ENCODE measurements around the gene SYS1.

Gene SYS1

DNA sequence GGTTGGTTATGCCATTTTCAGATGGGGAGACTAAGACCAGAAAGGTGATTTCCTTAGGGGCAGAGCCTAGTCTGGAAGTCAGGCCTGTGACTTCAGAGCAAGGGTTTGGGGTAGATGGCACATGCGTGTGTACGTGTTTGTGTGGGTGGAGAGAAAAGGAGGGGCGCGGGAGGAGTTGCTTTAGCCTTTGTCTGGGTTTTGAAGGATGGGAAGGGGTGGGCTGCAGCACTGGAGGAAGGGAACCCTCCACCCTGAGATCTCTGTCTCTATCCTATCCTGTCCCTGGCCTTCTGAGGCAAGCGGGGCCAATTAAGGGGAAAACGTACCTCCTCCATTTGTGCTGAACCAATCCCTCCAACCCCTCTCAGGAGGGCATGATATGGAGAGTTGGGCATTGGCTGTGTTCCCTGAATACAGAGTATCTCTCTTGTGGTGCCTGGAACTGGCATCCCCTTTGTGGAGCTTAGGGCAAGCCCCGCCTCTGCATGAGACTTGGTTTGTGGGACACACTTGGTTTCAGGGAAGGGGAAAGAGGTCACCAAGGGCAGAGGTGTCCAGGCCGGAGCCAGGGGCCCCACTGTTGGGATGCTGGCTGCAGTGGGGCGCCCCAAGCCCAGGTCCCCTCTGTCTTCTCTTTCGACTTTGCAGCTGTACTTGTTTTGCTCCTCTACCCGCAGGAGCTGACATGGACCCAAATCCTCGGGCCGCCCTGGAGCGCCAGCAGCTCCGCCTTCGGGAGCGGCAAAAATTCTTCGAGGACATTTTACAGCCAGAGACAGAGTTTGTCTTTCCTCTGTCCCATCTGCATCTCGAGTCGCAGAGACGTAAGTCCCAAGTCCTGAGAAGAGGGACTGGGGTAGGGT, 45.1 kb downstream of the SYS1 start, which contains the start of gene DBNDD2:
DBNDD2 (plus strand) TSS at position 507 of the 863 bp plus-strand sequence; CDS start at position 686, 179 bp downstream.
- H3K4me3 ChIP-seq (ENCODE audit: low read length) = peak within 1 kb of the TSS; percentile 93
- WGBS = 93% methylated on average over 19 of the region's 21 CpGs

DNA sequence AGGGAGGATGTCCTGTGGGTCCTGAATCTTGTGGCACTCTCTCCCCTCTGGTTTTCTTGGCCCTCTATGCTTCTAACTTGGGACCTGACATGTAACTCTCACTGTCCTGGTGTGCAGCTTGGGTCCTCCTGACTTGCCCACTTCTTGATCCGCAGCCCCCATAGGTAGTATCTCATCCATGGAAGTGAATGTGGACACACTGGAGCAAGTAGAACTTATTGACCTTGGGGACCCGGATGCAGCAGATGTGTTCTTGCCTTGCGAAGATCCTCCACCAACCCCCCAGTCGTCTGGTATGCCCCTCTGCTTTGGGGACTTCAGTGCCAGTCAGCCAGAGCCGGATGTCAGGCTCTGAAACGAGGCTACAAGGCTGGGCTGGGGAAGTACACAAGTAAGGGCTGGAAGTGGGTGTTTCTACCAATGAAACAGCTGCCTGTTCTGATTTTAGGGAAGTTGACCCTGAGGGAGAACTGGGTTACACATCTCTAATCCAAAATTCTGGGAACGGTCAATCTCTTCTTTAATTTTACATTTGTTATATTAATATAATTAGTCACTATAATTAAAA, 45.8 kb downstream of the SYS1 start:
- Histone ChIP-seq H3K36me3 (ENCODE audit: insufficient read depth, low read length) (peaks cover 30% of the 10 kb centered on the region), H3K4me1 (ENCODE audit: insufficient read depth, low read length) (peaks cover 10% of the 10 kb centered on the region), H3K9me3 (ENCODE audit: insufficient read depth, low read depth, low read length) (no peaks in the 10 kb centered on the region), H3K27me3 (ENCODE audit: insufficient read depth, low read length) (peaks cover 38% of the 10 kb centered on the region), H3K9ac (ENCODE audit: low read depth, low read length) (no peak overlapping the region), H3K4me3 (ENCODE audit: low read length) (no peak overlapping the region), H3K27ac (ENCODE audit: low read depth, low read length) (no peak overlapping the region)
- WGBS = 95% methylated on average over 6 of the region's 7 CpGs

More for the DNA sequence above, 45.1 kb downstream of the SYS1 start, which contains the start of gene DBNDD2:
- peaks cover 30% of the 10 kb centered on the region for H3K36me3 ChIP-seq (ENCODE audit: insufficient read depth, low read length)
- H3K27me3 ChIP-seq (ENCODE audit: insufficient read depth, low read length) = peaks cover 41% of the 10 kb centered on the region
- H3K9me3 ChIP-seq (ENCODE audit: insufficient read depth, low read depth, low read length) = no peaks in the 10 kb centered on the region
- H3K27ac ChIP-seq (ENCODE audit: low read depth, low read length) = peak within 1 kb of the TSS; percentile 42; the same call in 1 of the 2 replicates
- H3K9ac ChIP-seq (ENCODE audit: low read depth, low read length) = peak within 1 kb of the TSS; percentile 87
- H3K4me1 ChIP-seq (ENCODE audit: insufficient read depth, low read length) = peaks cover 10% of the 10 kb centered on the region

DNA sequence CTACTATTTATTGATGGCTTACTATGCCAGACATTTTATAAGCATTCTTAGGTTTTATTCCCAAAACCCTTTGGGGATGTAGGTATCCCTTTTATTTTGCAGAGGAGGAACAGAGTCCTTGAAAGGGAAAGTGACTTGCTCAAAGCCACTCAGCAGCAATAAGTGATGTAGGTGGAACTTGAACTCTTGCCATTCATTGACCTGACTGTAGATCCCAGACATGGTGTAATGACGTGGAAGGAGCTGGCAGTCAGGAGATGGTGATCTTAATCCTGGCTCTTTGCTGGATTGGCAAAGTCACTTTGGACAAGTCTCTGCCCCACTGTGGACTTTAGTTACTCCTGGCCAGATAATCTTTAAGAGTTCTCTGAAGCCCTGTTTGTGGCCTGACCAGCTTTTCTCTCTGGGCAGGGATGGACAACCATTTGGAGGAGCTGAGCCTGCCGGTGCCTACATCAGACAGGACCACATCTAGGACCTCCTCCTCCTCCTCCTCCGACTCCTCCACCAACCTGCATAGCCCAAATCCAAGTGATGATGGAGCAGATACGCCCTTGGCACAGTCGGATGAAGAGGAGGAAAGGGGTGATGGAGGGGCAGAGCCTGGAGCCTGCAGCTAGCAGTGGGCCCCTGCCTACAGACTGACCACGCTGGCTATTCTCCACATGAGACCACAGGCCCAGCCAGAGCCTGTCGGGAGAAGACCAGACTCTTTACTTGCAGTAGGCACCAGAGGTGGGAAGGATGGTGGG, 46.7 kb downstream of the SYS1 start:
- Histone ChIP-seq H3K4me3 (ENCODE audit: low read length) (no peak overlapping the region), H3K27ac (ENCODE audit: low read depth, low read length) (no peak overlapping the region), H3K9ac (ENCODE audit: low read depth, low read length) (no peak overlapping the region), H3K4me1 (ENCODE audit: insufficient read depth, low read length) (peaks cover 10% of the 10 kb centered on the region), H3K9me3 (ENCODE audit: insufficient read depth, low read depth, low read length) (no peaks in the 10 kb centered on the region), H3K36me3 (ENCODE audit: insufficient read depth, low read length) (peaks cover 30% of the 10 kb centered on the region), H3K27me3 (ENCODE audit: insufficient read depth, low read length) (peaks cover 29% of the 10 kb centered on the region)
- 92% methylated on average over 6 of the region's 7 CpGs for WGBS

DNA sequence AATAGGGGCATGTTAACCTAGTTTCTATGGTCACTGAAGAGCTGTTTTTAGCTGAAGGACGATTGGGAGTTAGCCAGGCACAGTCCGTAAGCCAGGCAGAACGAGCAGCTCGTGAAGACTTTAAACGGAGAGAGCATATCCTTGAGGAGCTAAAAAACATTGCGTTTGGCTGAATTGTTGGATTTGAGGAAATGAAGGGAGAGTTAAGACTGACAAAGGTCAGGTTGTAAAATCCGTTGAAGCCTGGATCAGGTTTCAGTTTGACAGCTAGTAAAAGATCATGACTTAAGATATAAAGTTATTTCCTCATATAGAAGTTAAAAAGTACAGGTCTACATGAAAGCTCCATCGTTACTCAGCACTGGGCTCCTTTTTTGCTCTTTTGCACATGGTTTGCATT, 47.9 kb downstream of the SYS1 start:
- whole genome bisulfite sequencing = 84% methylated on average over 8 of the region's 8 CpGs
- Histone ChIP-seq H3K27me3 (ENCODE audit: insufficient read depth, low read length) (peaks cover 19% of the 10 kb centered on the region), H3K36me3 (ENCODE audit: insufficient read depth, low read length) (peaks cover 30% of the 10 kb centered on the region), H3K4me3 (ENCODE audit: low read length) (no peak overlapping the region), H3K9ac (ENCODE audit: low read depth, low read length) (no peak overlapping the region), H3K9me3 (ENCODE audit: insufficient read depth, low read depth, low read length) (no peaks in the 10 kb centered on the region), H3K27ac (ENCODE audit: low read depth, low read length) (no peak overlapping the region), H3K4me1 (ENCODE audit: insufficient read depth, low read length) (peaks cover 11% of the 10 kb centered on the region)

DNA sequence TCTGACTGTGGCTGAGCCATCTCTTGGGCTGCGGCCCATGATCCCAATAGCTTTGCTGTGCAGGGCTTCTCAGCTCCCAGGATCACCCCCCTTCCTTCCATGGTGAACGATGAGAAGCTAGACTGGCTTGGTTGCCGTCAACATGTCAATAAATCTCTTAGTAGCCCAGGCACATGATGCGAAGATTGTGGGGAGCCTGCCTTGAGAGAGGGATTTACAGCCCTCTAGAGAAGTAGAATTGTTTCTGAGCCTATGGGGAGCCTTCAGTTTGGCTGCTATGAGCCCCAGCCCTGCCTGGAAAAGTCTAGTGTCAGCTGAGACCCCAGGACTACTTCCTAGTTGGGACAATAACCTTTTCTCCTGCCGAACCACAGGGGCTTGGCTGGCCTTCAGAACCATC, 49.7 kb downstream of the SYS1 start:
- no peak overlapping the region for H3K9ac ChIP-seq (ENCODE audit: low read depth, low read length)
- H3K9me3 ChIP-seq (ENCODE audit: insufficient read depth, low read depth, low read length) = no peaks in the 10 kb centered on the region
- H3K4me1 ChIP-seq (ENCODE audit: insufficient read depth, low read length) = peaks cover 8% of the 10 kb centered on the region
- H3K36me3 ChIP-seq (ENCODE audit: insufficient read depth, low read length) = peaks cover 30% of the 10 kb centered on the region
- peaks cover 3% of the 10 kb centered on the region; the same call in 1 of the 2 replicates for H3K27me3 ChIP-seq (ENCODE audit: insufficient read depth, low read length)
- H3K4me3 ChIP-seq (ENCODE audit: low read length) = no peak overlapping the region
- no peak overlapping the region for H3K27ac ChIP-seq (ENCODE audit: low read depth, low read length)
- WGBS = 91% methylated on average over 5 of the region's 5 CpGs

DNA sequence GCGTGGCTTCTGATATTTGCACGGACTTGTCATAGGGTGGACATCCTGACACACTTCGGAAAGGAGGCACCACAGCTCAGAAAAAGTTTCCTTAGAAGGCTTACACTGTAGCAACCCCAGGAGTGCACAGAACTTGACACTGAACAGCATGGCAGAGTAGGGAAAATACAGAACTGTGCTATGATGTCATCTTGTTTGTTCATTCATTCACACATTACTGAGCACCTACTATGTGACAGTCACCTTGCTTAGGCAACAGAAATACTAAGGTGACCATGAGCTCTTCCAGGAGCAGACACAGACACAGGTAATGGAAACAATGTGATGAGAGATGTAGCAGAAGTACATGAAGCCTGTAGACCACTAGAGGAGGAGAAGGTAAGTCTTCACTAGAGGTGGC, 50.5 kb downstream of the SYS1 start:
- Histone ChIP-seq H3K9me3 (ENCODE audit: insufficient read depth, low read depth, low read length) (no peaks in the 10 kb centered on the region), H3K36me3 (ENCODE audit: insufficient read depth, low read length) (peaks cover 32% of the 10 kb centered on the region), H3K4me1 (ENCODE audit: insufficient read depth, low read length) (peaks cover 4% of the 10 kb centered on the region; the same call in 1 of the 2 replicates), H3K27me3 (ENCODE audit: insufficient read depth, low read length) (no peaks in the 10 kb centered on the region), H3K27ac (ENCODE audit: low read depth, low read length) (no peak overlapping the region), H3K4me3 (ENCODE audit: low read length) (no peak overlapping the region), H3K9ac (ENCODE audit: low read depth, low read length) (no peak overlapping the region)
- 82% methylated on average over 3 of the region's 3 CpGs for WGBS

DNA sequence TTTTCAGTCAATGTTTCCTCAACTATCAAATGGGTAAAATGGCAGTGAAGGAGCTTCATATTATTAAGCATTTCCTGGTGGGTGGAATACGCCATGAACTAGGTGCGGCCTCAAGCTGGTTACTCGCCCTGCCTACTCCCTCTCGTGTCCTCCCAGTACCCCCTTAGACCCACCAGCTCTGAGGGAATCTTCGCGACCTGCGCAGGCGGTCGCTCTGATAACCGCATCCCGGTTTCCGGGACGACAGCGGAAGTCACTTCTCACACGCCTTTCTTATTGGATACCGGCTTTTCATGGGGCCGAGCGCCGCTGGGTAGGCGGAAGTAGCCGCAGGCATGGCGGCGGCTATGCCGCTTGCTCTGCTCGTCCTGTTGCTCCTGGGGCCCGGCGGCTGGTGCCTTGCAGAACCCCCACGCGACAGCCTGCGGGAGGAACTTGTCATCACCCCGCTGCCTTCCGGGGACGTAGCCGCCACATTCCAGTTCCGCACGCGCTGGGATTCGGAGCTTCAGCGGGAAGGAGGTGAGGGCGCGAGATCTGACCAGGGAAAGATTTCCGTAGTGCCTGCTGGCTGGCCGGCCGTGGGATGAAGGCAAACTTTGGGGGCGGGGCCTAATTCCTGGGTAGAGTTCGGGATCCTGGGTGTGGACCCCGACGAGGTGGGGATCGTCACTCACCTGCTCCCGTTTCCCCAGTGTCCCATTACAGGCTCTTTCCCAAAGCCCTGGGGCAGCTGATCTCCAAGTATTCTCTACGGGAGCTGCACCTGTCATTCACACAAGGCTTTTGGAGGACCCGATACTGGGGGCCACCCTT, 53.1 kb downstream of the SYS1 start, which contains the start of gene PIGT:
PIGT (plus strand) TSS at position 320 of the 816 bp plus-strand sequence; CDS start at position 336, 16 bp downstream.
- under 1% methylated on average over 52 of the region's 52 CpGs for WGBS
- H3K27ac ChIP-seq (ENCODE audit: low read depth, low read length) = peak within 1 kb of the TSS; percentile 76; the same call in 1 of the 2 replicates

DNA sequence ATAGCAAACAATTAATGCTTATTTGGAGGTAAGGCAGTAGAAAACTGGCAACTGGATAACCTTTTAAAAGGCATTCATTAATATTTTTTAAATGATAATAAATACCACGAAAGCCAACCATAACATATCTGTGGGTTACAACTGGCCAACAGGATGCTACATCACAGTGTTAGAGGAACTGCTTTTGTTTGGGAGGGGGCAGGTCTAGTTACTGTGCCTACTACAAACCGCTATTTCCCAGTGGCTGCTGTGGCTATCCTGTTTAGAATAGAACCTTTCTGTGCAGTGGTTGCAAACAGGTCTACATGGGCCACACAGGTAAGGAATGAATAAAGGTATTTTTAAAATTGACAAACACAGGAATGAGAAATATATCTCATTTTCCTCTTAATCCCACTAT, 54.0 kb downstream of the SYS1 start:
- H3K4me3 ChIP-seq (ENCODE audit: low read length) = peak overlapping the region; percentile 83
- no peaks in the 10 kb centered on the region for H3K27me3 ChIP-seq (ENCODE audit: insufficient read depth, low read length)
- WGBS = 87% methylated on average over 1 of the region's 2 CpGs
- H3K27ac ChIP-seq (ENCODE audit: low read depth, low read length) = no peak overlapping the region
- peaks cover 38% of the 10 kb centered on the region for H3K36me3 ChIP-seq (ENCODE audit: insufficient read depth, low read length)
- peaks cover 4% of the 10 kb centered on the region; the same call in 1 of the 2 replicates for H3K4me1 ChIP-seq (ENCODE audit: insufficient read depth, low read length)
- H3K9ac ChIP-seq (ENCODE audit: low read depth, low read length) = peak overlapping the region; percentile 86; the same call in 1 of the 2 replicates
- H3K9me3 ChIP-seq (ENCODE audit: insufficient read depth, low read depth, low read length) = no peaks in the 10 kb centered on the region

More for the DNA sequence above, 53.1 kb downstream of the SYS1 start, which contains the start of gene PIGT:
- peak within 1 kb of the TSS; percentile 86 for H3K9ac ChIP-seq (ENCODE audit: low read depth, low read length)
- H3K9me3 ChIP-seq (ENCODE audit: insufficient read depth, low read depth, low read length) = no peaks in the 10 kb centered on the region
- H3K4me1 ChIP-seq (ENCODE audit: insufficient read depth, low read length) = peaks cover 4% of the 10 kb centered on the region; the same call in 1 of the 2 replicates
- H3K27me3 ChIP-seq (ENCODE audit: insufficient read depth, low read length) = no peaks in the 10 kb centered on the region
- H3K36me3 ChIP-seq (ENCODE audit: insufficient read depth, low read length) = peaks cover 31% of the 10 kb centered on the region
- H3K4me3 ChIP-seq (ENCODE audit: low read length) = peak within 1 kb of the TSS; percentile 83
